GM23248 (cell line): ENCODE results near the gene TMEM259. TPM values are rescaled to one million over a fixed set of nuclear protein-coding genes. Genes with fewer than 3 reads are reported as not detected.

ENCODE experiments used
- DNase-seq: peaks from one replicate; pipeline ENCODE4 v3.0.0-alpha.2; 2015
- H2AFZ ChIP-seq: fragments of 200-600 bp; sonication (generic); 2 replicates; pipeline ENCODE4 v1.6.1; 2016; ENCODE audit warnings: antibody characterized with exemption
- H3F3A ChIP-seq: fragments of 200-600 bp; sonication (generic); 2 replicates; pipeline ENCODE4 v1.6.1; 2016; ENCODE audit warnings: mild to moderate bottlenecking, antibody characterized with exemption, mixed run types; ENCODE audit not compliant: insufficient read depth
- H3K27ac ChIP-seq: fragments of 200-600 bp; sonication (generic); 2 replicates; pipeline ENCODE4 v1.5.1; 2016; ENCODE audit warnings: mild to moderate bottlenecking
- H3K27me3 ChIP-seq: fragments of 200-600 bp; sonication (generic); replicated peaks from 2 replicates; pipeline ENCODE4 v1.6.1; 2016; ENCODE audit warnings: mild to moderate bottlenecking; ENCODE audit not compliant: insufficient read depth
- H3K36me3 ChIP-seq: fragments of 200-600 bp; sonication (generic); 2 replicates; pipeline ENCODE4 v1.6.1; 2016; ENCODE audit warnings: low read depth, mild to moderate bottlenecking
- H3K4me1 ChIP-seq: fragments of 200-600 bp; sonication (generic); 2 replicates; pipeline ENCODE4 v1.6.1; 2016; ENCODE audit warnings: mild to moderate bottlenecking; ENCODE audit not compliant: insufficient read depth
- H3K4me2 ChIP-seq: fragments of 200-600 bp; sonication (generic); one replicate; pipeline ENCODE4 v1.6.1; 2016; ENCODE audit warnings: mild to moderate bottlenecking; ENCODE audit not compliant: unreplicated experiment
- H3K4me3 ChIP-seq: fragments of 200-600 bp; sonication (generic); 2 replicates; pipeline ENCODE4 v1.5.1; 2016; ENCODE audit warnings: mild to moderate bottlenecking
- H3K79me2 ChIP-seq: fragments of 200-600 bp; sonication (generic); 2 replicates; pipeline ENCODE4 v1.6.1; 2016; ENCODE audit warnings: mild to moderate bottlenecking; ENCODE audit not compliant: insufficient read depth
- H3K9ac ChIP-seq: fragments of 200-600 bp; sonication (generic); 2 replicates; pipeline ENCODE4 v1.6.1; 2016; ENCODE audit warnings: mild to moderate bottlenecking
- H3K9me2 ChIP-seq: fragments of 200-600 bp; sonication (generic); 2 replicates; pipeline ENCODE4 v1.6.1; 2016; ENCODE audit warnings: mixed run types, mild to moderate bottlenecking, moderate library complexity; ENCODE audit not compliant: insufficient read depth
- H3K9me3 ChIP-seq: fragments of 200-600 bp; sonication (generic); one replicate; pipeline ENCODE4 v1.6.1; 2017; ENCODE audit warnings: low read depth
- H4K20me1 ChIP-seq: fragments of 200-600 bp; sonication (generic); 2 replicates; pipeline ENCODE4 v1.6.0; 2016; ENCODE audit not compliant: insufficient read depth
- EZH2 ChIP-seq: fragments of 200-600 bp; sonication (generic); IDR thresholded peaks from 2 replicates; pipeline ENCODE4 v1.6.1; 2018; ENCODE audit warnings: antibody characterized with exemption, mild to moderate bottlenecking; ENCODE audit not compliant: insufficient read depth, poor library complexity, severe bottlenecking
- EZH2phosphoT487 ChIP-seq: fragments of 200-600 bp; sonication (generic); IDR thresholded peaks from 2 replicates; pipeline ENCODE4 v1.6.1; 2018; ENCODE audit warnings: antibody characterized with exemption, moderate library complexity, mild to moderate bottlenecking, low read depth; ENCODE audit not compliant: insufficient read depth
- WGBS, 2 experiments: methylation state at CpG; one replicate each; pipeline ENCODE4 v1.1.6; 2015 to 2017; ENCODE audit warnings: low lambda C conversion rate in 2 of 2, low coverage in 1 of 2; ENCODE audit errors: missing lambda C conversion rate in 2 of 2; 5-methylcytosine and 5-hydroxymethylcytosine counted together
- in situ Hi-C: fragments of 300-500 bp; cut with MboI; formaldehyde crosslinking; loops from 2 replicates; pipeline ENCODE4 v1.15.0; 2020
- polyA plus RNA-seq: library from polyadenylated mRNA; unstranded; fragments of >200 nt; fragmentation: Nextera tagmentation; extraction: Ambion mirVana; gene quantifications from 2 replicates; pipeline ENCODE4 v1.2.1, GENCODE V29; 2016
- total RNA-seq: library from RNA; depleted of rRNA; stranded (reverse); fragments of >200 nt; shearing (Covaris generic); gene quantifications from 2 replicates; pipeline ENCODE4 v1.2.3, GENCODE V29; 2014

TMEM259 gene
- total and polyA plus RNA-seq, 2 experiments from 2014 or later: 79.7 to 132 TPM

DNA sequence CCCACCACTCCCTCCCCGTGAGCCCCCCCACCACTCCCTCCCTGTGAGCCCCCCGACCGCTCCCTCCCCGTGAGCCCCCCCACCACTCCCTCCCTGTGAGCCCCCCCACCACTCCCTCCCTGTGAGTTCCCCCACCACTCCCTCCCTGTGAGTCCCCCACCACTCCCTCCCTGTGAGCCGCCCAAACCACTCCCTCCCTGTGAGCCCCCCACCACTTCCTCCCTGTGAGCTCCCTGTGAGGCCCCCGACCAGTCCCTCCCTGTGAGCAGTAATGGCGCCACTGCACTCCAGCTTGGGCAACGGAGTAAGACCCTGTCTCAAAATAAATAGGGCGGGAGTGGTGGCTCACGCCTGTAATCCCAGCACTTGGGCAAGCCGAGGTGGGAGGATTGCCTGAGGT is 28.9 kb upstream of the TMEM259 start:
- Histone ChIP-seq H3F3A (no peaks in the 10 kb centered on the region), H3K27ac (no peak overlapping the region), H3K4me2 (no peak overlapping the region), H3K36me3 (no peaks in the 10 kb centered on the region), H3K9me2 (no peaks in the 10 kb centered on the region), H3K9me3 (no peaks in the 10 kb centered on the region), H3K79me2 (no peaks in the 10 kb centered on the region), H4K20me1 (no peaks in the 10 kb centered on the region), H3K27me3 (no peaks in the 10 kb centered on the region), H3K4me3 (no peak overlapping the region), H3K4me1 (no peaks in the 10 kb centered on the region), H3K9ac (no peak overlapping the region), H2AFZ (no peak overlapping the region)
- in situ Hi-C loops: no loop called here
- 39 to 50% methylated on average over 6 to 11 of the region's 11 CpGs for WGBS, 2 experiments
- DNase-seq: no peak
- TF ChIP-seq EZH2 (no peak), EZH2phosphoT487 (no peak)

DNA sequence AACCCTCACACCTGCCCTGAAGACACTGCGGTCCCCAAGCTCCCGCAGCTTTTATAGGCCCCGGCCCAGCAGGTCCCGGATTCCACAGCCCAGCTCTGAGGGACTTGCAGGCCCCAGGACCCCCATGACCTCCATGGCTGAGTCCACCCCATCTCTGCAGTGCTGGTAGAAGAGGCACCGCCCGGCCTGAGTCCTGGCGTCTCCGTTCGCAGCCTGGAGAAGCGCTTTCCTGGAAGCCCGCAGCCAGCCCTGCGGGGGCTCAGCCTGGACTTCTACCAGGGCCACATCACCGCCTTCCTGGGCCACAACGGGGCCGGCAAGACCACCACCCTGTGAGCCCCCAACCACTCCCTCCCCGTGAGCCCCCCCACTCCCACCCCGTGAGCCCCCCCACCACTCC is 28.2 kb upstream of the TMEM259 start:
- no peaks in the 10 kb centered on the region for H3K79me2 ChIP-seq
- no peaks in the 10 kb centered on the region for H3K9me3 ChIP-seq
- in situ Hi-C loops: no loop called here
- no peak overlapping the region for H3K4me3 ChIP-seq
- TF ChIP-seq EZH2phosphoT487: no peak
- TF ChIP-seq EZH2: no peak
- DNase-seq: no peak
- no peaks in the 10 kb centered on the region for H3K36me3 ChIP-seq
- H3K27me3 ChIP-seq: no peaks in the 10 kb centered on the region
- H3F3A ChIP-seq: no peaks in the 10 kb centered on the region
- H3K9me2 ChIP-seq: no peaks in the 10 kb centered on the region
- no peaks in the 10 kb centered on the region for H3K4me1 ChIP-seq
- H2AFZ ChIP-seq: no peak overlapping the region
- WGBS, 2 experiments: 65 to 79% methylated on average over 4 to 17 of the region's 17 CpGs
- H3K9ac ChIP-seq: no peak overlapping the region
- no peak overlapping the region for H3K27ac ChIP-seq
- H3K4me2 ChIP-seq: no peak overlapping the region
- H4K20me1 ChIP-seq: no peaks in the 10 kb centered on the region

DNA sequence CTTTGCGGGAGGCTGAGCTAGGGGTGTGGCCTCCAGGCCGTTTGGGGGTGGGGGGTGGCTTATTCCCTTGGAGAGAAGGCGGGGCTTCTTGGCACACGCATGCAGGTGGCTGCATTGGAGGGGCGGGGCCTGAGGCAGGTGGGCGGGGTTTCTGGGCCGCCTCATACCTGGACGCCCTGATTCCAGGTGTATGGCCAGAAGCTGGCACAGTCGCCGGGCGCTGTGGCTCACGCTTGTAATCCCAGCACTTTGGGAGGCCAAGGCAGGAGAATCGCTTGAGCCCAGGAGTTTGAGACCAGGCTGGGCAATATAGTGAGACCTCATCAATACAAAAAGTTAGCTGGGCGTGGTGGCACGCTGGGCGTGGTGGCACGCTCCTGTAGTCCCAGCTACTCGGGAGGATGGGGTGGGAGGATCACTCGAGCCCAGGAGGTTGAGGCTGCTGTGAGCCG is 26.8 kb upstream of the TMEM259 start:
- no peak overlapping the region for H3K4me3 ChIP-seq
- no peak overlapping the region for H3K27ac ChIP-seq
- no peaks in the 10 kb centered on the region for H3K9me2 ChIP-seq
- DNase-seq: no peak
- H3F3A ChIP-seq: no peaks in the 10 kb centered on the region
- TF ChIP-seq EZH2phosphoT487 (no peak), EZH2 (no peak)
- no peak overlapping the region for H3K4me2 ChIP-seq
- no peak overlapping the region for H2AFZ ChIP-seq
- H4K20me1 ChIP-seq: no peaks in the 10 kb centered on the region
- no peaks in the 10 kb centered on the region for H3K9me3 ChIP-seq
- no peaks in the 10 kb centered on the region for H3K79me2 ChIP-seq
- no peaks in the 10 kb centered on the region for H3K4me1 ChIP-seq
- H3K36me3 ChIP-seq: no peaks in the 10 kb centered on the region
- H3K9ac ChIP-seq: no peak overlapping the region
- H3K27me3 ChIP-seq: no peaks in the 10 kb centered on the region
- 72 to 84% methylated on average over 13 to 20 of the region's 20 CpGs for WGBS, 2 experiments
- in situ Hi-C loops: no loop called here

DNA sequence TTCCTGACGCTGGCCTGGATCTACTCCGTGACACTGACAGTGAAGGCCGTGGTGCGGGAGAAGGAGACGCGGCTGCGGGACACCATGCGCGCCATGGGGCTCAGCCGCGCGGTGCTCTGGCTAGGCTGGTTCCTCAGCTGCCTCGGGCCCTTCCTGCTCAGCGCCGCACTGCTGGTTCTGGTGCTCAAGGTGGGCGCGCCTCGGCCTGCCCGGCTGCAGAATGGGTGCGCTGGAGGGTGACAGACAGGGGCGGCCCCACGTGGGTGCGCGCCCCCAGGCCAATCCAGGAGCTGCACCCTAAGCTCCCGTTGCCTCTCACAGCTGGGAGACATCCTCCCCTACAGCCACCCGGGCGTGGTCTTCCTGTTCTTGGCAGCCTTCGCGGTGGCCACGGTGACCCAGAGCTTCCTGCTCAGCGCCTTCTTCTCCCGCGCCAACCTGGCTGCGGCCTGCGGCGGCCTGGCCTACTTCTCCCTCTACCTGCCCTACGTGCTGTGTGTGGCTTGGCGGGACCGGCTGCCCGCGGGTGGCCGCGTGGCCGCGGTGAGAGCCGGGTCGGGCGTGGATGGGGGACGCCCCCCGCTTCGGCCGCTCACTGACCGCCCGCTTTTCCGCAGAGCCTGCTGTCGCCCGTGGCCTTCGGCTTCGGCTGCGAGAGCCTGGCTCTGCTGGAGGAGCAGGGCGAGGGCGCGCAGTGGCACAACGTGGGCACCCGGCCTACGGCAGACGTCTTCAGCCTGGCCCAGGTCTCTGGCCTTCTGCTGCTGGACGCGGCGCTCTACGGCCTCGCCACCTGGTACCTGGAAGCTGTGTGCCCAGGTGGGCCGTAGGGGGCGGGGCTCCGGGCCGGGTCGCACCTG is 26.1 kb upstream of the TMEM259 start:
- Histone ChIP-seq H2AFZ (no peak overlapping the region), H3K4me1 (no peaks in the 10 kb centered on the region), H3K9me3 (no peaks in the 10 kb centered on the region), H3K9ac (no peak overlapping the region), H3K79me2 (no peaks in the 10 kb centered on the region), H3K9me2 (no peaks in the 10 kb centered on the region), H3K36me3 (no peaks in the 10 kb centered on the region), H3F3A (no peaks in the 10 kb centered on the region), H3K27ac (no peak overlapping the region), H3K4me2 (no peak overlapping the region), H3K27me3 (no peaks in the 10 kb centered on the region), H4K20me1 (no peaks in the 10 kb centered on the region), H3K4me3 (no peak overlapping the region)
- WGBS, 2 experiments: 85 to 89% methylated on average over 65 to 75 of the region's 77 CpGs
- in situ Hi-C loops: no loop called here
- TF ChIP-seq EZH2 (no peak), EZH2phosphoT487 (no peak)
- no peak for DNase-seq
